GM12878 (cell line): Measurements from ENCODE around the gene PHC1. TPM values are rescaled to one million over a fixed set of nuclear protein-coding genes. Genes with fewer than 3 reads are reported as not detected.

Source experiments
- ATAC-seq: fragments of 200-7000 bp; cut with Tn5 transposase; 3 replicates; pipeline ENCODE4 v1.9.1; 2020; ENCODE audit warnings: mild to moderate bottlenecking, moderate library complexity
- BruUV-seq: library from RNA; stranded (reverse); fragments of 400-500 nt; replicated peaks from 2 replicates; lab custom pipeline; 2021; lab: Mats Ljungman, UMichigan
- CTCF ChIA-PET: fragments of 300-600 bp; sonication (Branson Sonifier 250); formaldehyde crosslinking; extraction: SDS; loops from one replicate; lab custom pipeline; 2021; ENCODE audit warnings: inconsistent platforms; lab: Yijun Ruan, JAX
- POLR2A ChIA-PET: fragments of 350-600 bp; formaldehyde crosslinking; extraction: SDS; loops from one replicate; lab custom pipeline; 2021; ENCODE audit warnings: inconsistent platforms; lab: Charles Lee
- RAD21 ChIA-PET: fragments of 300-600 bp; sonication (Branson Sonifier 250); formaldehyde crosslinking; loops from one replicate; lab custom pipeline; 2023; ENCODE audit warnings: antibody characterized with exemption; ENCODE audit not compliant: unreplicated experiment; lab: Charles Lee
- SMC1A ChIA-PET: fragments of 300-600 bp; sonication (Branson Sonifier 250); formaldehyde crosslinking; loops from one replicate; lab custom pipeline; 2023; ENCODE audit not compliant: unreplicated experiment, uncharacterized antibody; lab: Charles Lee
- DNase-seq: peaks from one replicate; pipeline ENCODE4 v3.0.0-alpha.2; 2011; ENCODE audit warnings: low read depth, low spot score
- FAIRE-seq: peaks from 3 replicates; lab custom pipeline; 2011; peaks lifted over from hg19 to GRCh38; lab: Jason Lieb, UNC
- H2AFZ ChIP-seq: 2 replicates; pipeline ENCODE4 v1.6.0; 2011; ENCODE audit warnings: low read depth, low read length, control low read depth; ENCODE audit not compliant: control insufficient read depth
- H3K27ac ChIP-seq: 2 replicates; pipeline ENCODE4 v1.5.1; 2011; ENCODE audit warnings: control low read depth; ENCODE audit not compliant: control insufficient read depth, insufficient read depth
- H3K27me3 ChIP-seq, 2 experiments: replicated peaks in 1 of 2; 2 replicates each; pipeline versions ENCODE4 v1.6.0 to v1.6.1; 2011; ENCODE audit warnings: low read length in 1 of 2; ENCODE audit not compliant: control insufficient read depth in 2 of 2, insufficient read depth in 2 of 2
- H3K36me3 ChIP-seq, 2 experiments: 2 replicates each; pipeline ENCODE4 v1.5.1; 2011; ENCODE audit warnings: low read length in 1 of 2; ENCODE audit not compliant: control insufficient read depth in 2 of 2, insufficient read depth in 2 of 2
- H3K4me1 ChIP-seq: 2 replicates; pipeline ENCODE4 v1.6.1; 2011; ENCODE audit warnings: mild to moderate bottlenecking, low read length, moderate library complexity, mixed read lengths; ENCODE audit not compliant: control insufficient read depth, insufficient read depth
- H3K4me2 ChIP-seq: 2 replicates; pipeline ENCODE4 v1.6.0; 2011; ENCODE audit warnings: control low read depth; ENCODE audit not compliant: control insufficient read depth, insufficient read depth
- H3K4me3 ChIP-seq: fragments of 200-600 bp; sonication (generic); 2 replicates; pipeline ENCODE4 v1.5.1; 2016
- H3K79me2 ChIP-seq: 2 replicates; pipeline ENCODE4 v1.6.0; 2011; ENCODE audit warnings: low read length; ENCODE audit not compliant: control insufficient read depth, insufficient read depth
- H3K9ac ChIP-seq: 2 replicates; pipeline ENCODE4 v1.8.0; 2011; ENCODE audit warnings: low read length, control low read depth, mixed read lengths; ENCODE audit not compliant: control insufficient read depth, insufficient read depth
- H3K9me3 ChIP-seq: replicated peaks from 3 replicates; pipeline ENCODE4 v1.5.1; 2011; ENCODE audit warnings: mild to moderate bottlenecking, low read length; ENCODE audit not compliant: control insufficient read depth, insufficient read depth
- H4K20me1 ChIP-seq: 2 replicates; pipeline ENCODE4 v1.6.0; 2011; ENCODE audit not compliant: control insufficient read depth, insufficient read depth
- MTA3 ChIP-seq: IDR thresholded peaks from 2 replicates; pipeline ENCODE4 v1.6.1; 2012; ENCODE audit warnings: low read length, inconsistent platforms, borderline replicate concordance
- NFYB ChIP-seq: IDR thresholded peaks from 2 replicates; pipeline ENCODE4 v1.6.1; 2011; ENCODE audit warnings: low read depth, mild to moderate bottlenecking, low read length, improper control_type of control experiment, moderate library complexity; ENCODE audit not compliant: insufficient read depth
- POU2F2 ChIP-seq: IDR thresholded peaks from 3 replicates; pipeline ENCODE4 v1.6.1; 2011; ENCODE audit warnings: low read depth, mild to moderate bottlenecking, low read length, borderline replicate concordance
- SUZ12 ChIP-seq: fragments of 200-600 bp; sonication (generic); IDR thresholded peaks from one replicate; pipeline ENCODE4 v1.6.1; 2018; ENCODE audit warnings: antibody characterized with exemption, mild to moderate bottlenecking; ENCODE audit not compliant: unreplicated experiment
- ZNF622 ChIP-seq: fragments of 450-650 bp; IDR thresholded peaks from 2 replicates; pipeline ENCODE4 v1.6.1; 2017; ENCODE audit warnings: mild to moderate bottlenecking, inconsistent platforms
- WGBS: methylation state at CpG from one replicate; pipeline ENCODE4 v1.1.6; 2016; ENCODE audit warnings: low lambda C conversion rate; ENCODE audit not compliant: insufficient replicate concordance, insufficient coverage; ENCODE audit errors: missing lambda C conversion rate; 5-methylcytosine and 5-hydroxymethylcytosine counted together
- in situ Hi-C: fragments of 300-500 bp; cut with MboI; formaldehyde crosslinking; loops from 9 replicates; pipeline ENCODE4 v1.14.3; 2018; ENCODE audit warnings: mixed read lengths
- intact Hi-C: fragments of 100-400 bp; cut with micrococcal nuclease; formaldehyde crosslinking; loops from one replicate; pipeline ENCODE4 v1.14.2; 2022; ENCODE audit not compliant: unreplicated experiment
- polyA plus RNA-seq, 11 experiments: library from polyadenylated mRNA; depleted of rRNA in 4 of 11; unstranded in 6 of 11; stranded (reverse) in 5 of 11; fragments of >200 nt; fragmentation: Nextera tagmentation in 4 of 11; fragmentation: Illumina TruSeq in 1 of 11; extraction: Ambion mirVana in 4 of 11; extraction: Trizol in 1 of 11; gene quantifications; 1 replicate in 1 of 11; 2 replicates in 10 of 11; pipeline versions ENCODE4 v1.2.1 to v1.2.3, GENCODE V29; 2011 to 2016; ENCODE audit warnings: inconsistent platforms in 2 of 11, missing spikeins in 2 of 11, low read depth in 1 of 11
- total RNA-seq, 4 experiments: library from RNA; depleted of rRNA in 3 of 4; stranded (reverse); fragments of >200 nt in 3 of 4; fragmentation: Illumina TruSeq in 1 of 4; extraction: Trizol in 1 of 4; gene quantifications; 2 replicates each; pipeline versions ENCODE4 v1.2.1 to v1.2.3, GENCODE V29; 2013 to 2021
- TF ChIP-seq, protein P1 (sequence below): fragments of 450-650 bp; IDR thresholded peaks from 2 replicates; pipeline ENCODE4 v1.6.1; 2017; ENCODE audit warnings: mild to moderate bottlenecking, moderate library complexity

The PHC1 gene
- total and polyA plus RNA-seq, 10 of the 15 experiments (the other 5 are each of a cell fraction or from before 2014, with no cell fraction given) = 0.50 to 16.3 (median 2.1) TPM

DNA sequence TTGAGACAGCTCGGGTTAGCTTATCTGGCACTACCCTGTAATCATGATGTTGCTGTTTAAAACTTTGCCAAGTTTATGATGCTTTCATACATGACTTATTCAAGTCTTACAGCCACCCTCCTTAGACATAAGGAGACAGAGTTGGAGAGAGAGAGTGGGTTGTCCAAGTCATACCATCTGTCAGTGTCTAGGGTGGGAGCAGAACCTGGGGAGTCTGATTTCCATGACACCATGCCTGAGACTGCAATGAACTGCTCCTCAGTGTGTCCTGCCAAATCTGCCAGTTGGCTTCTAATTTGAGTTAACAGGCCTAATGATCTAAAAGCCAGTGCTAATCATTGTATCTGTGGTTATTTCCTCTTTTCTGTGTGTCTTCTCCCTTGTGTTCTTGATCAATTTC is 43.7 kb upstream of the PHC1 start:
- no peak overlapping the region for H3K9ac ChIP-seq

More for the DNA sequence above, 43.7 kb upstream of the PHC1 start:
- H3K27me3 ChIP-seq = peaks cover 0 to 3% of the 10 kb centered on the region in 2 experiments; a peak in 1 of 4 replicates
- BruUV-seq = no TSS peak
- H3K36me3 ChIP-seq = no peaks in the 10 kb centered on the region
- H3K4me1 ChIP-seq = no peaks in the 10 kb centered on the region
- no peak overlapping the region for H2AFZ ChIP-seq
- WGBS = 94% methylated on average over 1 of the region's 1 CpG
- ChIA-PET RAD21 (no interaction called here), CTCF (interaction anchor here (0.6 to 1.4 kb wide), 2 partner anchors 10 to 190 kb away, joined by 3 to 4 read pairs; no protein-coding TSS in a partner anchor), POLR2A (no interaction called here), SMC1A (interaction anchor here (1.6 kb wide), 1 partner anchor 326 kb away, joined by 3 read pairs; no protein-coding TSS in a partner anchor)
- no peak overlapping the region for H3K4me2 ChIP-seq
- no peaks in the 10 kb centered on the region for H4K20me1 ChIP-seq
- H3K79me2 ChIP-seq = no peaks in the 10 kb centered on the region
- FAIRE-seq (no peak), DNase-seq (no peak), ATAC-seq (no peak)
- TF ChIP-seq MTA3 (no peak), ZNF622 (no peak), POU2F2 (no peak), SUZ12 (no peak), NFYB (no peak)
- TF ChIP-seq, protein P1, sequence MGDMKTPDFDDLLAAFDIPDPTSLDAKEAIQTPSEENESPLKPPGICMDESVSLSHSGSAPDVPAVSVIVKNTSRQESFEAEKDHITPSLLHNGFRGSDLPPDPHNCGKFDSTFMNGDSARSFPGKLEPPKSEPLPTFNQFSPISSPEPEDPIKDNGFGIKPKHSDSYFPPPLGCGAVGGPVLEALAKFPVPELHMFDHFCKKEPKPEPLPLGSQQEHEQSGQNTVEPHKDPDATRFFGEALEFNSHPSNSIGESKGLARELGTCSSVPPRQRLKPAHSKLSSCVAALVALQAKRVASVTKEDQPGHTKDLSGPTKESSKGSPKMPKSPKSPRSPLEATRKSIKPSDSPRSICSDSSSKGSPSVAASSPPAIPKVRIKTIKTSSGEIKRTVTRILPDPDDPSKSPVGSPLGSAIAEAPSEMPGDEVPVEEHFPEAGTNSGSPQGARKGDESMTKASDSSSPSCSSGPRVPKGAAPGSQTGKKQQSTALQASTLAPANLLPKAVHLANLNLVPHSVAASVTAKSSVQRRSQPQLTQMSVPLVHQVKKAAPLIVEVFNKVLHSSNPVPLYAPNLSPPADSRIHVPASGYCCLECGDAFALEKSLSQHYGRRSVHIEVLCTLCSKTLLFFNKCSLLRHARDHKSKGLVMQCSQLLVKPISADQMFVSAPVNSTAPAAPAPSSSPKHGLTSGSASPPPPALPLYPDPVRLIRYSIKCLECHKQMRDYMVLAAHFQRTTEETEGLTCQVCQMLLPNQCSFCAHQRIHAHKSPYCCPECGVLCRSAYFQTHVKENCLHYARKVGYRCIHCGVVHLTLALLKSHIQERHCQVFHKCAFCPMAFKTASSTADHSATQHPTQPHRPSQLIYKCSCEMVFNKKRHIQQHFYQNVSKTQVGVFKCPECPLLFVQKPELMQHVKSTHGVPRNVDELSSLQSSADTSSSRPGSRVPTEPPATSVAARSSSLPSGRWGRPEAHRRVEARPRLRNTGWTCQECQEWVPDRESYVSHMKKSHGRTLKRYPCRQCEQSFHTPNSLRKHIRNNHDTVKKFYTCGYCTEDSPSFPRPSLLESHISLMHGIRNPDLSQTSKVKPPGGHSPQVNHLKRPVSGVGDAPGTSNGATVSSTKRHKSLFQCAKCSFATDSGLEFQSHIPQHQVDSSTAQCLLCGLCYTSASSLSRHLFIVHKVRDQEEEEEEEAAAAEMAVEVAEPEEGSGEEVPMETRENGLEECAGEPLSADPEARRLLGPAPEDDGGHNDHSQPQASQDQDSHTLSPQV = no peak
- in situ Hi-C loops (no loop called here), intact Hi-C loops (no loop called here)
- no peak overlapping the region for H3K27ac ChIP-seq
- no peaks in the 10 kb centered on the region for H3K9me3 ChIP-seq
- H3K4me3 ChIP-seq = no peak overlapping the region
